Ecto neural progenitor cell (in vitro differentiated cells): ENCODE results near the gene RPH3AL.
"Not testable (repeated sequence)": the region's sequence is repeated elsewhere in the genome, so short reads cannot be mapped to it uniquely, and the experiment has no call there.

ENCODE experiments used
- DNase-seq: peaks from one replicate; pipeline ENCODE4 v3.0.0-alpha.2; 2018; ENCODE audit warnings: low spot score

Gene RPH3AL

DNA sequence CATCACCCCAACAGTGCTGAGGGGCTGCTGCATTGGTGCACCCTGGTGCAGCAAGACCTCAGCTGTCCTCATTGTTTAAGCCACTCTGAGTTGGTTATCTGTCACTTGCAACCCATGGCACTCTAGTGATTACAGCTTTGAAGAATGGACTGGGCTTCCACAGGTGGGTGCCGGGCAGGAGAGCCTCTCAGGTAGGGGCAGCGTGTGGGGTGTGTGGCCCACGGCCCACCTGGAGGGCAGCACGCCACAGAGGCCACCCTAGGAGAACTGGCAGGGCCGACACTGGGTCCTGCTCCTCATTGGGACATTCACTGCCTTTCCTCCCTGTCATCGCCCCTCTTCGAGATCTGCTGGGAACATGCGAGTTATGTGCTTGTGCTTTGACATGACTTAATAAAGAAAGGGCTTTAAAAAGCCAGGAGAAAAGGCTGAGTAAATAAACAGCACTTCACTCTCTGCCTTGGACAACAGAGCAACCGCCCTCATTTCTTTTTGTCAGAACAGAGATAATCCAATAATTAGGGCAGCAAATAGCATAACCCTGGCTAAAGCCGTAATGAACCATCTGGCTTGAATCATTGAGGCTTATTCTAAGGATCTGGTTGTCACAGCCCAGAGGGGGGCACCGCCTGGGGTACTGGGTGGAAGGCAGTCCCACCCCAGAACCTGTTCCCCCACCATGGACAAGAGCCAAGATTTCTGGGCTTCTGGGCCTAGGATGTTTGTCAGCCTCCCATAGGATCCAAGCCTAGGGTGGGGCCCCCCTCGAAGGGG lies 174.1 kb downstream of the RPH3AL start:
- DNase-seq = no peak

DNA sequence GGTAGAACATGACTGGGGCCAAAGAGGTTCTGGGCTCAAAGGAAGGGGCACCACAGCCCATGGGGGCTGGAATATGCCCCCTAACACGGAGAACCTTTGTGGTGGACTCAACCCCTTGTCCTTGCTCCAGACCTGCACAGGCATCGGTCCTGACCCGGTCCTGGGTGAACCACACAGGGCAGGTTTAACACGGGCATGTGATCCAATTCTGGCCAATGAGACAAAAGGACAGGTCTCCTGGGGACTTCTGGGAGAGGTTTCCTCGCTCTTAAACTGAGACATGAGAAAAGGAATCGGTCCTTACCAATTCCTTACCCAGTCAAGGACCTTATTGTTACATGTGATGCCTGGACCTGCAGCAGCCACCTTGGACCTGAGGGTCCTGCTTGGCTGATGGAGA lies 174.8 kb downstream of the RPH3AL start:
- no peak for DNase-seq

DNA sequence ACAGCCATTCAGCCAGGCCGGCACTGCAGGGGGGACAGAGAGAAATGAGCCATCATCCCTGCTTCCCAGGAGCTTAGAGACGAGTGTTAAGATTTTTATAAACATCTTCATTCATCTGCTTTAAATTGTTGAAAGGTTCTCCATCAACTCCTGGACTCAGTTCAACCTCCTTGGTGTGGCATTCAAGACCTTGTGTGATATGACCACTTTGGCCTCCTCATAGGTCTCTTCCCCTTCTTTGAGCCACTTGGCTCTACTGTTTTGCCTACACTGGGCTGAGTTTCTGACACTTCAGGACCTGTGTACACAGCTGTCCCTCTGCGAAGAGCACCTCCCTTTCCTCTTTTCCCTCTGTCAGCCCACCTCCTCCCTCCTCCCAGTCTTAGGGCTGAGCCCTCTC lies 175.5 kb downstream of the RPH3AL start:
- no peak for DNase-seq

DNA sequence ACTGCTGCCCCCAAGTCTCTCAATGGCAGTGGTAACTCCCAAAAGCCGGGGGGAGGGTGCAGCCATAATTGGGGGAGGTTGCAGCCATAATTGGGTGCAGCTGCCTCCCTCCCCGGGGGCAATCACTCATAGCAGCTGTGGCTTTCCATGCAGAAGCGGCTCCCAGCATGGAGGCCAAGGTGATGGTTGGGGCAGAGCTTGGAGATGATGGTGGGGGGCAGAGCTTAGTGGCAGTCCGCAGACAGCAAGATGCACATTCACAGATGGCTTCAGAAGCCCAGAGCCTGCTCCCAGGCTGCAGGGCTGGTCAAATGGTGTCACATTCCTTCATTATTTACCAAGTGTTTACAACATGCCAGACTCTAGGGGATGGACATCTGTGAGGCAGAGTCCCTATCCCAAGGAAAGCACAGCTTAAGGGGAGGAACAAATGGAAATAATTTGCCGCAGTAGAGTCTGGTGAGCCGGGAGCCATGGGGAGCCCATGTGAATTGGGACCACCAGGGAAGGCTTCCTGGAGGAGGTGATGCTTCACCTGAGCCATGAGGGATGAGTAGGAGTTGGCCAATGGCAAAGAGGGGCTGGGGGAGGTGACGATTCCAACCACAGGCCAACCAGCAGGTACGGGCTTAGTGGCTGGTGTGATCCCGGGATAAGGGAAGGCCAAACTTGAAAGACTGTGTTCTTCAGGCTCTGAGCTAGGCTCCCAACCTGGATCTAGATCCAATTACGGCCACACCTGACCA lies 179.3 kb downstream of the RPH3AL start:
- DNase-seq = no peak

DNA sequence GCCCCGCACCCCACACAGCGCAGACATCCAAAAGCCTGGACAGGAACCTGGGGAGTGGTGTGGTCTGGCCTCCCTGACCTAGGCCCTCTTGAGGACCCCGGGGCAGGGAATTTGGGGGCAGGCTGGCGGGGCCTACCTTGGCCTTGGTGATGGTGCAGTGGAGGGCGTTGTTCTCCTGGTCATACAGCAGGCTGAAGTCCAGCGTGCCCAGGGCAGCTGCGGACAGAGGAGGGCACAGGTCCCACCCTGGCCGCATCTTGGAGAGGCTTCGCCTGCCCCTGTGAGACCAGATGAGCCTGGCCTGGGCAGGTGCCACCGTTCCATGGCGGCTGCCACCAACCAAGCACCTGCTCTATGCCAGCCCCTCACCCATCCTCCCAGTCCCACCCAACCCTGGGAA lies 180.2 kb downstream of the RPH3AL start:
- no peak for DNase-seq

DNA sequence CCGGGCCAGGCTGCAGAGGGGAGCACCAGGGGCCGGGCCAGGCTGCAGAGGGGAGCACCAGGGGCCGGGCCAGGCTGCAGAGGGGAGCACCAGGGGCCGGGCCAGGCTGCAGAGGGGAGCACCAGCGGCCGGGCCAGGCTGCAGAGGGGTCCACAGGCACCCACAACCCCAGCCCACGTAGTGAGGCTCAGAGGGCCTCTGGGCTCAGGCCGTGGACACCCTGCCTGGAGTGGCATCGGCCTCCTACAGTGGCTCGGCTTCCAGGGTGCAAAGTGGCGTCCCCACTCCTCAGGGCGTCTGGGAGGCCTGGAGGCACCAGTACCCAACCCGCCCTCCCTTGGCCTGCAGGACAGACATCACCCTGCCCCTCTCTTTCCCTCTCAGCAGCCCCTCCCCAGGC lies 180.7 kb downstream of the RPH3AL start:
- no peak for DNase-seq

DNA sequence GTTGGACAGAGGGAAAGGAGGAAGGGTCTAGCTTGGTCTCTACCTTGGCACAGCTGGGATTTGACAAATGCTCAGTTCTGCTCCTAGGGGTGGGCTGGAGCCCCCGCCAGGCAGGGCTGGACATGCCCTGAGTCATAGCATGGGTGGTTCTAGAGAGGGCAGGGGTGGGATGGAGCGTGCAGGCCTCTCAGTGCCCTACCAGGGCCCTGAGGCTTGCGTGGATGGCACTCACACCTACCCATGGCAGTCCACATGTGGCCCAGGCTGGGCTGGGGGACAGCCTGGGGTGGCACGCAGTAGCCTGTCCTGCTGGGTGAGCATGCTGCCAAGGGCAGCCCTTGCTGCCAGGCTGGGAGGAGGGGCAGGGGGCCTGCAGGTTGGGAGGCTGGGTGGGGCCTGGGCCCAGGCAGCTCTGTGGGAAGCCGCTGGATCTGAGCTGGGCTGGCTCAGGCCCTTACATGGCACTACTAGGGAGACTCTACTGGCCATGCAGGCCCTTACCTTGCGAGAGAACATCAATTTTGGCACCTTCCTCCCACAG lies 182.4 kb downstream of the RPH3AL start:
- DNase-seq = no peak

DNA sequence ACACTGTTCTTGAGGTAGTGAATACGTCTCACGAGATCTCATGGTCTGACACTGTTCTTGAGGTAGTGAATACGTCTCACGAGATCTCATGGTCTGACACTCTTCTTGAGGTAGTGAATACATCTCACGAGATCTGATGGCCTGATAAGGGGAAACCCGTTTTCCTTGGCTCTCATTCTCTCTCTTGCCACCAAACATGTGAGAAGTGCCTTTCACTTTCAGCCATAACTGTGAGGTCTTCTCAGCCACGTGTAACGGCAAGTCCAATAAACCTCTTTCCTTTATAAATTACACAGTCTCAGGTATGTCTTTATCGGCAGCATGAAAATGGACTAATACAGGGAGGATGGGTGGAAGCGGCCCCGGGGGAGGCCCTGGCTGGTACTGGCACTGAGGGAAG lies 184.0 kb downstream of the RPH3AL start:
- DNase-seq = not testable (repeated sequence)

DNA sequence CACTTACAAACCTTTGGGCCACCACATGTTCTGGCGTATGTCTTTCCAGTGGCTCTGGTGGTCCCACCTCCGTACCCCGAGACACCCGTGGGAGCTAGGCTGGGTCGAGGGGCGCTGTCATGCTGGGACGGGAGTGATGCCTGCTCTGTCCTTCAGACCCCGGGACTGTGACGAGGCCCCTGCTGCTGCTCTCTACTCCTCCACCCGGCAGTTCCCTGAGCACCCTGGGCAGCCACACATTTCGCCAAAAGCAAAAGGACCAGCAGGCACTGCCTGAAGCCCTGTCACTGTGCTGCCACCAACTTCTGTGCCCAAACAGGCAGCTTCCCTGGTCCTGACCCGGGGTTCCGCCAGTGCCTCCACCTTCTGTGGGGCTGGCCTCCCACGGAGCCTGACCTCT lies 186.7 kb downstream of the RPH3AL start:
- no peak for DNase-seq

DNA sequence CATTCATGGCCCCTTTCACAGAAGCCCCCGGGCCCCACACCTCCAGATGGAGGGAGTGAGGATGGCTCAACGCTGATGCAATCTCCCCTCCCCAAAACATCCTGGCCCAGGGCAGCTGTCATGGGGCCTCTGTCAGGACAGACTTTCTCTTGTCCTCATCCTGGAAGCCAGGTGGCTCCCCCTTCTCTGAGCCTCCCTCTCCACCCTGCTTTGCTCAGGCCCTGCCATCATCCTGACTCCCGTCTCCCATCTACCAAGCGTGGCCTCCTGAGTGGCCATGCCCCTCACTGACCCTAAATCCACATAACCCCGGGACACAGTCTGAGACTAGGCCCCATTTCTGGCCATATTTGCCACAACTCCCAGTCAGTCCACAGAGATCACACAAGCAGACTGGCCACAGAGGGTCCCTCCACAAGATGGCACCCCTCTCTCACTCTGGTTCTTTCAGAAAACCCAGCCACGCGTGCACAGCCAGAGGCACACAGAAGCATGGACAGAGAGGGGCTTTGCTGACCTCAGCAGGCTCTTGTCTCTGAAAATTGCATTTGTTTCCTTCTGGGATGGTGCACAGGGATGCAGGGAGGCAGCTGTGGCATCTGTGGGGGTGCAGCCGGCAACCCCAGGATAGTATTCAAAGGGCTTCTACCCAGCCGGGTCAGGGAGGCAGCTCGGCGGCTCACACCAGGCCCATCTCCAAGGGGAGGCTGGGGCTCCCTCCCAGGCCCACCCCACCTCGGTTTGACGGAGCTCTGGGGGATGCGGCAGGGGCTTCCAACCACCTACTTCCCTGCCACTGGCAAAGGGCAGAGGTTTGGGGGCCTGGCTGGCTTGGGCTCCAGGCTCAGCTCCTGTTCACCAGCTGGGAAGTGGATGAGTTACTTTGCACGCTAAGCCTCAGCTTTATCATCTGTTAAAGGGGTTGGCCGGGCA lies 188.0 kb downstream of the RPH3AL start:
- peak; percentile 84 for DNase-seq

DNA sequence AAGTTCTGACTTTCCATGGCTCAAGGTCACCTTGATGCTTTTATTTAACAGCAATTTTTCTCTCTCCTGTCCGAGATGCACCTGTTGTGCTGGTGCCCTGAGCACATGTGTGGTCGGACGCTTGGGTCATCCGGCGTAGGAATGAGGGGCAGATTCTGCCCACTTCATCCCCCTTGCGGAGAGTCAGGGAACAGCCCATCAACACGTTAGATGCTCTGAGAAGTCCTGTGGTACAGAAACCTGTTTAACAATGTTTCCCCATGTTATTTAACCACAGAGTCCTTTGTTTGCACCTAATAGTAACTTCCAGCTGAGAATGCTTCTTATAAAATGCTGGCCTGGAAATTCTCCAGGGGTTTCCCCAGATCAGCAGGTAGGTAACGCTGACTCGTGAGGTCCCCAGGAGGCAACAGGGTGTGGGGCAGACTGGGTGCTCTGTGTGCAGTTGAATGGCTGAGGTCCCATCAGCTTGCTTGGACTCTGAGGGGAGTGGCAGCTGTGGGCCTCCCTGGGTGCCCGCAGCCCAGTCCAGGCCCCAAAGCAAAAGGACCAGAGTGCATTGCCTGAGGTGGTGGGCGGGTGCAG lies 189.0 kb downstream of the RPH3AL start:
- DNase-seq = no peak

DNA sequence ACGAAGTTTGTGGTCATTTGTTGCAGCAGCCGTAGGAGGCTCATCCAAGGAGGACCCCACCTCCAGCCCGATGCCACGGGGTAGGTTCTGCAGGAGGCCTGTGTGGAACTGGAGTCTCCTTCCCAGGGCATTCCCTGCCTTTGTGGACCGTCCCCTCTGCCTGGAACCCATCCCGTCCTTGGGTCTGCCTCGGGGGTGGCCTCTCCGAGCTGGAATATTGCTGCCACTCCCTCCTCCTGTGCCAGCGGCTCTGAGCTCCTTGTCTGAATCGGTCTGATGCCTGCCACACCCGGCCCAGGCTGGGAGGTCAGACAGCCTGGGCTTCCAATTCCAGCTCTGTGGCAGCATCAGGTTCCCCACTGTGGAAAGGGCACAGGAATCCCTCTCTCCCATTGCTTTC lies 189.9 kb downstream of the RPH3AL start:
- no peak for DNase-seq
